Fibroblast of skin of left biceps (primary cell): ENCODE data around the gene GMDS.
"Not testable (repeated sequence)": the region's sequence is repeated elsewhere in the genome, so short reads cannot be mapped to it uniquely, and the experiment has no call there.

Experiments
- DNase-seq, 2 experiments: peaks; one replicate each; pipeline ENCODE4 v3.0.0-alpha.2; 2013; ENCODE audit warnings: low read depth in 2 of 2

GMDS gene

GRCh38 chr6:1770968-1771723 lies 474.3 kb downstream of the GMDS start:
- DNase-seq: no peak

GRCh38 chr6:1770435-1770843 lies 475.0 kb downstream of the GMDS start:
- no peak for DNase-seq

GRCh38 chr6:1767481-1768246 lies 477.7 kb downstream of the GMDS start:
- no peak for DNase-seq

GRCh38 chr6:1766654-1767053 lies 478.8 kb downstream of the GMDS start:
- no peak for DNase-seq

- DNase-seq: no peak
Measured at GRCh38 chr6:1765160-1765903, 480.1 kb downstream of the GMDS start.

GRCh38 chr6:1764397-1764987 lies 480.9 kb downstream of the GMDS start:
- DNase-seq: no peak

GRCh38 chr6:1763404-1763803 lies 482.0 kb downstream of the GMDS start:
- no peak for DNase-seq

- DNase-seq: no peak
Measured at GRCh38 chr6:1762203-1762602, 483.2 kb downstream of the GMDS start.

GRCh38 chr6:1761477-1761877 lies 483.9 kb downstream of the GMDS start:
- no peak for DNase-seq

- DNase-seq: no peak
Measured at GRCh38 chr6:1760876-1761275, 484.5 kb downstream of the GMDS start.

GRCh38 chr6:1759870-1760269 lies 485.5 kb downstream of the GMDS start:
- no peak for DNase-seq

- peak in 1 of 2 experiments; percentile 8 for DNase-seq
Measured at GRCh38 chr6:1758076-1758679, 487.2 kb downstream of the GMDS start.

GRCh38 chr6:1757131-1757530 lies 488.3 kb downstream of the GMDS start:
- no peak for DNase-seq

GRCh38 chr6:1756472-1757129 lies 488.8 kb downstream of the GMDS start:
- no peak for DNase-seq

- not testable (repeated sequence) for DNase-seq
Measured at GRCh38 chr6:1751063-1751462, 494.3 kb downstream of the GMDS start.

- DNase-seq: no peak
Measured at GRCh38 chr6:1749041-1749440, 496.4 kb downstream of the GMDS start.

- DNase-seq: no peak
Measured at GRCh38 chr6:1747531-1747930, 497.9 kb downstream of the GMDS start.

GRCh38 chr6:1747003-1747402 lies 498.4 kb downstream of the GMDS start:
- no peak for DNase-seq

GRCh38 chr6:1745814-1746213 lies 499.6 kb downstream of the GMDS start:
- DNase-seq: no peak

- no peak for DNase-seq
Measured at GRCh38 chr6:1744543-1744942, 500.9 kb downstream of the GMDS start.

- no peak for DNase-seq
Measured at GRCh38 chr6:1739680-1740079, 505.7 kb downstream of the GMDS start.
